Activated effector memory CD4-positive, alpha-beta T cell treated with Interleukin-2 at 50 U/mL for 16 hours (primary cell): ENCODE results near the gene PTPRS.

Source experiments
- DNase-seq: peaks from one replicate; pipeline ENCODE4 v3.0.0-alpha.2; 2020

Gene PTPRS

GRCh38 chr19:5305163-5305562 is 35.4 kb downstream of the PTPRS start:
- DNase-seq, result no peak

GRCh38 chr19:5304486-5304885 is 36.1 kb downstream of the PTPRS start:
- no peak for DNase-seq

- no peak for DNase-seq
Observed at GRCh38 chr19:5303208-5303607, 37.4 kb downstream of the PTPRS start.

GRCh38 chr19:5302396-5302795 is 38.2 kb downstream of the PTPRS start:
- DNase-seq, result no peak

GRCh38 chr19:5299137-5299536 is 41.5 kb downstream of the PTPRS start:
- no peak for DNase-seq

GRCh38 chr19:5298471-5298901 is 42.1 kb downstream of the PTPRS start:
- DNase-seq, result no peak

GRCh38 chr19:5297272-5297669 is 43.3 kb downstream of the PTPRS start:
- no peak for DNase-seq

GRCh38 chr19:5296457-5297271 is 43.9 kb downstream of the PTPRS start:
- no peak for DNase-seq

GRCh38 chr19:5296021-5296420 is 44.6 kb downstream of the PTPRS start:
- no peak for DNase-seq

GRCh38 chr19:5294403-5295160 is 46.0 kb downstream of the PTPRS start:
- no peak for DNase-seq

- DNase-seq, result no peak
Observed at GRCh38 chr19:5293612-5294378, 46.8 kb downstream of the PTPRS start.

GRCh38 chr19:5292822-5293611 is 47.6 kb downstream of the PTPRS start:
- peak; percentile 1 for DNase-seq

GRCh38 chr19:5292453-5292821 is 48.2 kb downstream of the PTPRS start:
- DNase-seq, result no peak

GRCh38 chr19:5291588-5292193 is 48.9 kb downstream of the PTPRS start:
- DNase-seq, result no peak
